Parathyroid adenoma (tissue), 2 donors: Measurements from ENCODE around the gene AQP6.

Experiments
- H2AFZ ChIP-seq: fragments of 300-600 bp; sonication (generic); one replicate; pipeline ENCODE4 v1.7.0; 2017; ENCODE audit warnings: antibody characterized with exemption, mild to moderate bottlenecking
- H3K27ac ChIP-seq: fragments of 300-600 bp; sonication (generic); one replicate; pipeline ENCODE4 v1.7.0; 2017
- H3K27me3 ChIP-seq: fragments of 300-600 bp; sonication (generic); one replicate; pipeline ENCODE4 v1.7.0; 2017; ENCODE audit warnings: low read length; ENCODE audit not compliant: control insufficient read depth, insufficient read depth
- H3K36me3 ChIP-seq: fragments of 300-600 bp; sonication (generic); one replicate; pipeline ENCODE4 v1.7.0; 2017; ENCODE audit warnings: low read length; ENCODE audit not compliant: control insufficient read depth, insufficient read depth
- H3K4me1 ChIP-seq: fragments of 300-600 bp; sonication (generic); one replicate; pipeline ENCODE4 v1.7.0; 2017; ENCODE audit warnings: control low read depth
- H3K4me2 ChIP-seq: fragments of 300-600 bp; sonication (generic); one replicate; pipeline ENCODE4 v1.7.0; 2017; ENCODE audit warnings: low read length
- H3K4me3 ChIP-seq: fragments of 300-600 bp; sonication (generic); one replicate; pipeline ENCODE4 v1.7.0; 2017; ENCODE audit warnings: low read depth, low read length
- H3K79me2 ChIP-seq: fragments of 300-600 bp; sonication (generic); one replicate; pipeline ENCODE4 v1.7.0; 2017; ENCODE audit warnings: control low read depth
- H3K9ac ChIP-seq: fragments of 300-600 bp; sonication (generic); one replicate; pipeline ENCODE4 v1.7.0; 2017; ENCODE audit warnings: mild to moderate bottlenecking
- H3K9me3 ChIP-seq: fragments of 300-600 bp; sonication (generic); one replicate; pipeline ENCODE4 v1.7.0; 2017; ENCODE audit warnings: low read length; ENCODE audit not compliant: control insufficient read depth
- TF ChIP-seq, protein P1 (sequence below): fragments of 300-600 bp; sonication (generic); IDR thresholded peaks from one replicate; pipeline ENCODE4 v1.7.0; 2017; ENCODE audit warnings: antibody characterized with exemption, mild to moderate bottlenecking
- donor health status: primary hyperparathyroidism.

AQP6 gene

DNA sequence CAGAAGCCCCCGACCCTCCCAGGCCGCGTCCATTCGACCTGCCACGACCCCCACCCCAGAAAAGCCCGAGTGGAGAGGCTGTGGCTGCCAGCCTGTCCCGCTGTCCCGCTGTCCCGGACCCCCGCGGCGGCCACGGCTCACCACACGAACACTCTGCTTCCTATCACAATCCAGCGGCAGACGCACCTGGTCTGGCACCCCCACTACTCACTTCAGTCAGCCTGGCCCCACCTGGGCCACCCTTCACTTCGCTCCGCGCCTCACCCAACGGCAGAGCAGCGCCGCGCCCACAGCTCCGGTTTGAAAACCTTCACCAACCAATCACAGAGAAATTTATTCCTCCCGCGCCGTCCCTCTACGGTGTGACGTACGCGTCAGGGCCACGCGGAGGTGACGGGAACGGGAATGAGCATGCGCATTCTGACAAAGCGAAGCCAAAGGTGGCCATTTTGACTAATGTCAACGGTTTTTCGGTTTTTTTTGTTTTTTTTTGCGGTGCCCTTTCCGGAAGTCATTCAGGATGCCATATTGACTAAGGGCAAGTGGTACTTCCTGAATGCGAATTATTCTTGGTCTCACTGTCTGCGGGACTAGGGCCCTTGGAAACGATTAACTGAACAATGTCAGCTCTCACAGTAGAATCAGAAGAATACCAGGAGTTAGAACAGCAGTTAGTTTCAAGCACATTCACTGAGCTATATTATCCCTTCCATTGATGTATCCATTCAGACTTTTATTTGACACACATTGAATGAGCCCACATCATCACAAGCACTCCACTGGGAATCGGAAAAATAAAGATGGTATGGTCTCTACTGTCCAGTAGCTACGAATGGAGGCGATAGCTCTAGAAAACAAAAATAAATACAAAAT is 52.7 kb downstream of the AQP6 start, which contains the start of gene RACGAP1:
Gene RACGAP1 (minus strand): TSS at position 308 of the 873 bp plus-strand sequence. CDS start 8,779 bp downstream, outside the sequence.
- H3K27me3 ChIP-seq: no peaks in the 10 kb centered on the region
- H3K9ac ChIP-seq: peak within 1 kb of the TSS; percentile 33
- H3K9me3 ChIP-seq: no peaks in the 10 kb centered on the region
- H3K4me1 ChIP-seq: no peaks in the 10 kb centered on the region
- TF ChIP-seq, protein P1, sequence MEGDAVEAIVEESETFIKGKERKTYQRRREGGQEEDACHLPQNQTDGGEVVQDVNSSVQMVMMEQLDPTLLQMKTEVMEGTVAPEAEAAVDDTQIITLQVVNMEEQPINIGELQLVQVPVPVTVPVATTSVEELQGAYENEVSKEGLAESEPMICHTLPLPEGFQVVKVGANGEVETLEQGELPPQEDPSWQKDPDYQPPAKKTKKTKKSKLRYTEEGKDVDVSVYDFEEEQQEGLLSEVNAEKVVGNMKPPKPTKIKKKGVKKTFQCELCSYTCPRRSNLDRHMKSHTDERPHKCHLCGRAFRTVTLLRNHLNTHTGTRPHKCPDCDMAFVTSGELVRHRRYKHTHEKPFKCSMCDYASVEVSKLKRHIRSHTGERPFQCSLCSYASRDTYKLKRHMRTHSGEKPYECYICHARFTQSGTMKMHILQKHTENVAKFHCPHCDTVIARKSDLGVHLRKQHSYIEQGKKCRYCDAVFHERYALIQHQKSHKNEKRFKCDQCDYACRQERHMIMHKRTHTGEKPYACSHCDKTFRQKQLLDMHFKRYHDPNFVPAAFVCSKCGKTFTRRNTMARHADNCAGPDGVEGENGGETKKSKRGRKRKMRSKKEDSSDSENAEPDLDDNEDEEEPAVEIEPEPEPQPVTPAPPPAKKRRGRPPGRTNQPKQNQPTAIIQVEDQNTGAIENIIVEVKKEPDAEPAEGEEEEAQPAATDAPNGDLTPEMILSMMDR: no peak
- peak within 1 kb of the TSS; percentile 77 for H3K4me3 ChIP-seq
- H3K27ac ChIP-seq: peak within 1 kb of the TSS; percentile 34
- peak within 1 kb of the TSS; percentile 95 for H2AFZ ChIP-seq
- H3K79me2 ChIP-seq: no peaks in the 10 kb centered on the region
- peak within 1 kb of the TSS; percentile 76 for H3K4me2 ChIP-seq
- no peaks in the 10 kb centered on the region for H3K36me3 ChIP-seq

DNA sequence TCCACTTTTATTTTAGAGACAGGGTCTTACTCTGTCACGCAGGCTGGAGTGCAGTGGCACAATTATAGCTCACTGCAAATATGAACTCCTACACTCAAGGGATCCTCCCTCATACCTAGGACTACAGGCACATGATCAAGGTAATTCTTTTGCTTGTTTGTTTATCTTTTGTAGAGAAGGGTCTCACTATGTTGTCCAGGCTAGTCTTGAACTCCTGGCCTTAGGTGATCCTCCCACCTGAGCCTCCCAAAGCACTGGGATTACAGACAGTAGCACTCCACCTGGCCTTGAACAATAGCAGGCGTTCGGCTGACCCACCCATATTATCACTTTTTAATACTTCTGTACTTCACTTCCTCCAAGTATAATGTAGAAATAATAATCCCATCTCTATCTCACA is 53.9 kb downstream of the AQP6 start:
- Histone ChIP-seq H3K9ac (no peak overlapping the region), H3K4me1 (no peaks in the 10 kb centered on the region), H3K4me2 (no peak overlapping the region), H2AFZ (no peak overlapping the region), H3K79me2 (no peaks in the 10 kb centered on the region), H3K4me3 (no peak overlapping the region), H3K9me3 (no peaks in the 10 kb centered on the region), H3K27me3 (no peaks in the 10 kb centered on the region), H3K27ac (no peak overlapping the region), H3K36me3 (no peaks in the 10 kb centered on the region)
- TF ChIP-seq, protein P1: no peak
